ENCODE measurements around the gene TTLL11. TPM values are rescaled to one million over a fixed set of nuclear protein-coding genes. Genes with fewer than 3 reads are reported as not detected.

Gene TTLL11
- total RNA-seq, 1 donor from 2014 or later, result 0.75 TPM

GRCh38 chr9:121866927-121867326 lies 226.2 kb downstream of the TTLL11 start:
- Mint-ChIP-seq H3K36me3 (no peaks in the 10 kb centered on the region), H3K9me3 (no peaks in the 10 kb centered on the region), H3K4me1 (peaks cover 30% of the 10 kb centered on the region), H3K4me3 (no peak overlapping the region), H3K27ac (no peak overlapping the region), H3K27me3 (ENCODE audit: insufficient read depth, low read depth) (peaks cover 22% of the 10 kb centered on the region)
- no peaks in the 10 kb centered on the region for H3K9me3 ChIP-seq (ENCODE audit: low read depth)
- H3K79me2 ChIP-seq (ENCODE audit: low read depth), result no peaks in the 10 kb centered on the region
- H3K9ac ChIP-seq, result no peak overlapping the region
- no peaks in the 10 kb centered on the region for H3K27me3 ChIP-seq
- H3K4me1 ChIP-seq, result peaks cover 22% of the 10 kb centered on the region
- H3K36me3 ChIP-seq, result no peaks in the 10 kb centered on the region
- no peak overlapping the region for H3K4me2 ChIP-seq
- H4K20me1 ChIP-seq (ENCODE audit: low read depth), result peaks cover 5% of the 10 kb centered on the region
- no peak overlapping the region for H2AFZ ChIP-seq (replicated peaks)
- H3K4me3 ChIP-seq, result no peak overlapping the region
- no peak for DNase-seq (ENCODE audit: low spot score)
- H3K27ac ChIP-seq, result no peak overlapping the region
- H3F3A ChIP-seq (ENCODE audit: low read depth), result no peaks in the 10 kb centered on the region
- TF ChIP-seq EZH2phosphoT487 (IDR thresholded peaks at IDR 0.05), result no peak
- TF ChIP-seq EZH2 (IDR thresholded peaks at IDR 0.05), result no peak
- TF ChIP-seq CTCF (IDR thresholded peaks at IDR 0.05), result no peak

- H3K36me3 Mint-ChIP-seq, result no peaks in the 10 kb centered on the region
- H3K9me3 ChIP-seq (ENCODE audit: low read depth), result no peaks in the 10 kb centered on the region
- no peak overlapping the region for H3K4me2 ChIP-seq
- no peak overlapping the region for H3K4me3 ChIP-seq
- H3K27me3 Mint-ChIP-seq (ENCODE audit: insufficient read depth, low read depth), result peaks cover 24% of the 10 kb centered on the region
- no peak overlapping the region for H2AFZ ChIP-seq (replicated peaks)
- TF ChIP-seq EZH2 (IDR thresholded peaks at IDR 0.05) (no peak), CTCF (IDR thresholded peaks at IDR 0.05) (no peak), EZH2phosphoT487 (IDR thresholded peaks at IDR 0.05) (no peak)
- H3K4me1 Mint-ChIP-seq, result peaks cover 35% of the 10 kb centered on the region
- no peaks in the 10 kb centered on the region for H3K9me3 Mint-ChIP-seq
- peaks cover 22% of the 10 kb centered on the region for H3K4me1 ChIP-seq
- peaks cover 5% of the 10 kb centered on the region for H4K20me1 ChIP-seq (ENCODE audit: low read depth)
- no peaks in the 10 kb centered on the region for H3K27me3 ChIP-seq
- H3F3A ChIP-seq (ENCODE audit: low read depth), result no peaks in the 10 kb centered on the region
- no peak for DNase-seq (ENCODE audit: low spot score)
- H3K9ac ChIP-seq, result no peak overlapping the region
- H3K27ac Mint-ChIP-seq, result no peak overlapping the region
- H3K79me2 ChIP-seq (ENCODE audit: low read depth), result no peaks in the 10 kb centered on the region
- H3K36me3 ChIP-seq, result no peaks in the 10 kb centered on the region
- no peak overlapping the region for H3K27ac ChIP-seq
- no peak overlapping the region for H3K4me3 Mint-ChIP-seq
These were observed 227.2 kb downstream of the TTLL11 start for GRCh38 chr9:121865884-121866283.

- Histone ChIP-seq H3K27me3 (no peaks in the 10 kb centered on the region), H3F3A (ENCODE audit: low read depth) (no peaks in the 10 kb centered on the region), H3K36me3 (no peaks in the 10 kb centered on the region), H3K9ac (no peak overlapping the region), H3K9me3 (ENCODE audit: low read depth) (no peaks in the 10 kb centered on the region), H4K20me1 (ENCODE audit: low read depth) (peaks cover 5% of the 10 kb centered on the region), H3K4me3 (no peak overlapping the region), H2AFZ (replicated peaks) (no peak overlapping the region), H3K4me2 (peak overlapping the region; percentile 6), H3K79me2 (ENCODE audit: low read depth) (no peaks in the 10 kb centered on the region), H3K4me1 (peaks cover 22% of the 10 kb centered on the region), H3K27ac (no peak overlapping the region)
- no peak for DNase-seq (ENCODE audit: low spot score)
- Mint-ChIP-seq H3K27ac (no peak overlapping the region), H3K4me1 (peaks cover 37% of the 10 kb centered on the region), H3K36me3 (no peaks in the 10 kb centered on the region), H3K27me3 (ENCODE audit: insufficient read depth, low read depth) (peaks cover 24% of the 10 kb centered on the region), H3K4me3 (no peak overlapping the region), H3K9me3 (no peaks in the 10 kb centered on the region)
- TF ChIP-seq EZH2phosphoT487 (IDR thresholded peaks at IDR 0.05), result no peak
- no peak for TF ChIP-seq EZH2 (IDR thresholded peaks at IDR 0.05)
- TF ChIP-seq CTCF (IDR thresholded peaks at IDR 0.05), result no peak
These were observed 228.0 kb downstream of the TTLL11 start for GRCh38 chr9:121865060-121865459.

Data from neural progenitor cell (in vitro differentiated cells).